ENCODE measurements around the gene ARHGAP19.

Gene ARHGAP19

GRCh38 chr10:97235353-97235752 is 57.1 kb downstream of the ARHGAP19 start:
- POLR2A ChIA-PET = interaction anchor here (0.6 kb wide), 1 partner anchor 111 kb away, joined by 3 read pairs; no protein-coding TSS in a partner anchor
- TF ChIP-seq FOXK2 (IDR thresholded peaks at IDR 0.05) (no peak), FOXM1 (IDR thresholded peaks at IDR 0.05; ENCODE audit: borderline replicate concordance) (no peak), BHLHE40 (IDR thresholded peaks at IDR 0.05; ENCODE audit: borderline replicate concordance) (no peak), SP1 (IDR thresholded peaks at IDR 0.05) (no peak), SUZ12 (IDR thresholded peaks at IDR 0.05) (no peak), ZNF384 (IDR thresholded peaks at IDR 0.05) (no peak), ARNT (IDR thresholded peaks at IDR 0.05) (no peak), NFRKB (IDR thresholded peaks at IDR 0.05) (no peak), CTBP1 (IDR thresholded peaks at IDR 0.05; ENCODE audit: borderline replicate concordance) (no peak), TARDBP (IDR thresholded peaks at IDR 0.05) (no peak)
- DNase-seq (ENCODE audit: extremely low spot score) = no peak
- CTCF ChIA-PET = interaction anchor here (0.5 to 1.4 kb wide), 4 partner anchors 9 to 175 kb away, joined by 3 to 7 read pairs (median 4); no protein-coding TSS in a partner anchor

- ChIA-PET CTCF (interaction anchor here (0.6 to 1.4 kb wide), 6 partner anchors 8 to 207 kb away, joined by 3 to 4 read pairs (median 4); no protein-coding TSS in a partner anchor), POLR2A (no interaction called here)
- peak; percentile 60 for DNase-seq (ENCODE audit: extremely low spot score)
- TF ChIP-seq ZNF384 (IDR thresholded peaks at IDR 0.05) (no peak), ELF4 (IDR thresholded peaks at IDR 0.05) (no peak), TARDBP (IDR thresholded peaks at IDR 0.05) (no peak), NFRKB (IDR thresholded peaks at IDR 0.05) (no peak), HDGF (IDR thresholded peaks at IDR 0.05; ENCODE audit: borderline replicate concordance) (no peak), FOXK2 (IDR thresholded peaks at IDR 0.05) (no peak), CTBP1 (IDR thresholded peaks at IDR 0.05; ENCODE audit: borderline replicate concordance) (no peak), SP1 (IDR thresholded peaks at IDR 0.05) (no peak), ARNT (IDR thresholded peaks at IDR 0.05) (no peak), BHLHE40 (IDR thresholded peaks at IDR 0.05; ENCODE audit: borderline replicate concordance) (no peak), SUZ12 (IDR thresholded peaks at IDR 0.05) (no peak), LEF1 (IDR thresholded peaks at IDR 0.05; ENCODE audit: borderline replicate concordance) (no peak), FOXA1 (IDR thresholded peaks at IDR 0.05) (no peak), PKNOX1 (IDR thresholded peaks at IDR 0.05) (no peak), L3MBTL2 (conservative IDR thresholded peaks at IDR 0.05) (no peak), FOXM1 (IDR thresholded peaks at IDR 0.05; ENCODE audit: borderline replicate concordance) (no peak)
Measured at GRCh38 chr10:97234400-97234799, 58.0 kb downstream of the ARHGAP19 start.

GRCh38 chr10:97230146-97230545 is 62.3 kb downstream of the ARHGAP19 start:
- DNase-seq (ENCODE audit: extremely low spot score) = no peak
- TF ChIP-seq CTBP1 (IDR thresholded peaks at IDR 0.05; ENCODE audit: borderline replicate concordance) = no peak
- no peak for TF ChIP-seq NFRKB (IDR thresholded peaks at IDR 0.05)
- no peak for TF ChIP-seq L3MBTL2 (conservative IDR thresholded peaks at IDR 0.05)
- no peak for TF ChIP-seq ARNT (IDR thresholded peaks at IDR 0.05)
- TF ChIP-seq FOXK2 (IDR thresholded peaks at IDR 0.05) = no peak
- no peak for TF ChIP-seq TARDBP (IDR thresholded peaks at IDR 0.05)
- TF ChIP-seq PKNOX1 (IDR thresholded peaks at IDR 0.05) = no peak
- no peak for TF ChIP-seq LEF1 (IDR thresholded peaks at IDR 0.05; ENCODE audit: borderline replicate concordance)
- no peak for TF ChIP-seq FOXM1 (IDR thresholded peaks at IDR 0.05; ENCODE audit: borderline replicate concordance)
- no peak for TF ChIP-seq SUZ12 (IDR thresholded peaks at IDR 0.05)
- no peak for TF ChIP-seq BHLHE40 (IDR thresholded peaks at IDR 0.05; ENCODE audit: borderline replicate concordance)
- TF ChIP-seq ELF4 (IDR thresholded peaks at IDR 0.05) = no peak
- TF ChIP-seq HDGF (IDR thresholded peaks at IDR 0.05; ENCODE audit: borderline replicate concordance) = no peak
- TF ChIP-seq ZNF384 (IDR thresholded peaks at IDR 0.05) = no peak
- TF ChIP-seq FOXA1 (IDR thresholded peaks at IDR 0.05) = no peak
- no peak for TF ChIP-seq SP1 (IDR thresholded peaks at IDR 0.05)
- CTCF ChIA-PET = no interaction called here
- POLR2A ChIA-PET = no interaction called here

GRCh38 chr10:97229322-97230015 is 63.0 kb downstream of the ARHGAP19 start:
- ChIA-PET CTCF (no interaction called here), POLR2A (no interaction called here)
- TF ChIP-seq L3MBTL2 (conservative IDR thresholded peaks at IDR 0.05) (no peak), FOXK2 (IDR thresholded peaks at IDR 0.05) (no peak), FOXA1 (IDR thresholded peaks at IDR 0.05) (no peak), LEF1 (IDR thresholded peaks at IDR 0.05; ENCODE audit: borderline replicate concordance) (no peak), SUZ12 (IDR thresholded peaks at IDR 0.05) (no peak)
- no peak for DNase-seq (ENCODE audit: extremely low spot score)

- POLR2A ChIA-PET = interaction anchor here (0.6 kb wide), 1 partner anchor 95 kb away, joined by 3 read pairs; no protein-coding TSS in a partner anchor
Measured at GRCh38 chr10:97228775-97229157, 63.7 kb downstream of the ARHGAP19 start.

More at GRCh38 chr10:97228775-97229157, 63.7 kb downstream of the ARHGAP19 start:
- DNase-seq (ENCODE audit: extremely low spot score) = no peak
- CTCF ChIA-PET = interaction anchor here (0.7 kb wide), 1 partner anchor 10 kb away, joined by 4 read pairs; no protein-coding TSS in a partner anchor
- TF ChIP-seq CTBP1 (IDR thresholded peaks at IDR 0.05; ENCODE audit: borderline replicate concordance) (no peak), ELF4 (IDR thresholded peaks at IDR 0.05) (no peak), ARNT (IDR thresholded peaks at IDR 0.05) (no peak), PKNOX1 (IDR thresholded peaks at IDR 0.05) (no peak), BHLHE40 (IDR thresholded peaks at IDR 0.05; ENCODE audit: borderline replicate concordance) (no peak), ZNF384 (IDR thresholded peaks at IDR 0.05) (no peak), NFRKB (IDR thresholded peaks at IDR 0.05) (no peak), SP1 (IDR thresholded peaks at IDR 0.05) (no peak), LEF1 (IDR thresholded peaks at IDR 0.05; ENCODE audit: borderline replicate concordance) (no peak), HDGF (IDR thresholded peaks at IDR 0.05; ENCODE audit: borderline replicate concordance) (no peak), SUZ12 (IDR thresholded peaks at IDR 0.05) (no peak), L3MBTL2 (conservative IDR thresholded peaks at IDR 0.05) (no peak), FOXA1 (IDR thresholded peaks at IDR 0.05) (no peak), FOXK2 (IDR thresholded peaks at IDR 0.05) (no peak), FOXM1 (IDR thresholded peaks at IDR 0.05; ENCODE audit: borderline replicate concordance) (no peak), TARDBP (IDR thresholded peaks at IDR 0.05) (no peak)
